HG02623 (cell line): Measurements from ENCODE around the gene ZC3H7B.

Experiments
- ATAC-seq: cut with Tn5 transposase; IDR thresholded peaks from one replicate; pipeline ENCODE4 v1.9.1; 2021; ENCODE audit warnings: moderate library complexity; ENCODE audit not compliant: unreplicated experiment

ZC3H7B gene

GRCh38 chr22:41324821-41325528, 23.6 kb downstream of the ZC3H7B start:
- ATAC-seq: no peak

- ATAC-seq: no peak
Observed at GRCh38 chr22:41327124-41327523, 25.8 kb downstream of the ZC3H7B start.

DNA sequence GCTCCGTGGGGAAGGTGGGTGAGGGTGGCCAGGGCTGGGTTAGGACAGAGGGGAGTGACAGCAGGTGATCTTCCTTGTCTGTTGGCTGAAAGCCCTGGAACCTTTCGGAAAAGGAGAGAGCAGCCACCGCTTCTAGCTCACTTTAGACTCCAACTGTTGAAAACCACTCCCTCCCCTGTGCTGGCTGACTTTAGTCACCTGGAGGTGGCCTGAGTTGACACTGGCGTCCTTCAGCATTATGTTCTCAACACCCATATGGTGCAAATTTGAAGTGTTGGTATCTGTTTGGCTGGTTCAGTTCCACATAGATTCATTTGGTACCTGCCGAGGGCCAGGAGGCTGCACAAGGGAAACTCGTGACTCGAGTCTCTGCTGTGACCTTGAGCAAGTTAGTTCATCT, 28.8 kb downstream of the ZC3H7B start:
- no peak for ATAC-seq

- ATAC-seq: no peak
Observed at GRCh38 chr22:41332217-41332939, 31.1 kb downstream of the ZC3H7B start.

DNA sequence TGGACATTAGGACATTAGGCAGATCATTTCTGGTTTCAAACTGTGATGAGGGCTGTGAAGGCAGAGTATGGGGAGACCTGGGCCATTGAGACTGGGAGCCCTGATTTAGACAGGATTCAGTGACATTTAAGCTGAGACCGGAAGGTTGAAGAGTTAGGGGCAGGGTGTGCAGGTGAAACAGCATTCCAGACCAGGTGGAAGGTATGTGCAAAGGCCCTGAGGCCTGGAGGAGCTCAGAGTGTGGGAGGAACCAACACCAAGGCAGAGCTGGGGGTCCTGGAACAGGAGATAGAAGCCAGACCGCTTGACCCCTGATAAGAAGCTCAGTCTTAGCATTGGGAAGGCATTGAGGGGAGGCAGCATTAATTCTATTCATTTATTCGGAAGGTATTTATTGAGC, 32.5 kb downstream of the ZC3H7B start:
- no peak for ATAC-seq

GRCh38 chr22:41334215-41334614, 32.9 kb downstream of the ZC3H7B start:
- ATAC-seq: no peak

DNA sequence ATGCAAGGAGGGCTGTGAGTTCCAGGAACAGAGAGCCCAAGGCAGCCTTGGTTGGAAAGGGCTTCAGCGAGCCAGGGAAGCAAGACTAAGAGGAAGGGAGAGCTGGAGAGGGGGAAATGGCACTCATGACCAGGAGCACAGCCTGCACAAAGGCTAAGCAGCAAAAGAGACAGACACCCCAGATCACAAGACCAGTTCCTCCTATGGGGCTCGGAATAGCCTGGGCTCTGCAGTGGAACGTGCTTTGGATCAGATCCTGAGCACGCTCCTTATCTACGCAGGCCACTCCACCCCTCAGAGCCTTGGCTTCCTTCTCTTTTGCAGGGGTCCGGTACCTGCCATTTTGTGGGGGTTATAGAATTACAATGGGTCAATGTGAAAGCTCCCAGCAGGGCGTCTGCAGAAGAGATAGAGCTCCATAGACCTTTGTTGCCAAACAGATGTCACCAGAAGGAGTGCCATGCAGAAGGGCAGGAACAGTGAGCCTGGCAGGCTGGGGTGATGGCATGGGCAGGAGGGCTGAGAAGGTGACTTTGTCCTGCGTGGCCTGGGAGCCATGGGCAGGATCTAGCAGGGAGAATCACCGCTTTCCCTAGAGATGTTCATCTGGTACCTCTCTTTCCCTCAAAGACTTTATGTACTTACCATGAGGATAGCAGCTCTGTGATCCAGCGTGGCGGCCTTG, 33.8 kb downstream of the ZC3H7B start:
- no peak for ATAC-seq

GRCh38 chr22:41338614-41339212, 37.4 kb downstream of the ZC3H7B start:
- no peak for ATAC-seq

GRCh38 chr22:41339823-41340222, 38.5 kb downstream of the ZC3H7B start:
- ATAC-seq: no peak

GRCh38 chr22:41340357-41340756, 39.0 kb downstream of the ZC3H7B start:
- no peak for ATAC-seq

DNA sequence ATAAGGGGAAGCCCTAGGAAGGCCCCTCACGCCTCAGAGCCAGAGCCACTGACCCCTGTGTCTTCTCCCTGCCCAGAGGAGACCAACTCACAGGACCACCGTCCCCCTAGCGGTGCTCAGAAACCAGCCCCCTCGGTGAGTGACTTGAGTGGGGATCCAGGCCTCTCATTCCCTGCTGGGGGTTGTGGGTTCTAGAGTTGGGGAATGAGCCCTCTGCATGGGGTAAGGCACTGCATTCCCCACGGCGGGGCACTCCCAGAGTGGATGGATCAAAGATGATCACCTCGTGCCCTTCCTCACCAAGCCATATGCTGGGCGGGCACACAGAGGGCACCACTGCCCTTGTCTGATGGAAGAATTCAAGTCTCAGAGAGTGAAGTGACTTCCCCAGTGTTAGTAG, 39.7 kb downstream of the ZC3H7B start:
- no peak for ATAC-seq

DNA sequence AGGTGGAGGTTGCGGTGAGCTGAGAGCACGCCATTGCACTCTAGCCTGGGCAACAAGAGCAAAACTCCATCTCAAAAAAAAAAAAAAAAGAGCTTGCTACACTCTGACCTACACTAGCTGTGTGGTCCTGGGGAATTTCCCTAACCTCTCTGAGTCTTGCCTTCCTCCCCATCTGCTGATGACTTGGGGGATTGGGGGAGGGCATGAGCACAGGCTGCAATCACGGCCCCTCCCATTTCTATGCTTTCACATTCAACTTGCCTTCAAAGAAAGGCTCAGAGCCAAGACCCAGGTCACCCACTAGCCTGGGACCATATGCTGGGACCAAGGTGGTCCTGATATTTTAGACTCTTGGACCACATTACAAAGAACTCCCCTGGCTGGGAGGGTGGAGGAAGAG, 40.7 kb downstream of the ZC3H7B start:
- ATAC-seq: no peak

GRCh38 chr22:41343300-41343699, 42.0 kb downstream of the ZC3H7B start:
- no peak for ATAC-seq

DNA sequence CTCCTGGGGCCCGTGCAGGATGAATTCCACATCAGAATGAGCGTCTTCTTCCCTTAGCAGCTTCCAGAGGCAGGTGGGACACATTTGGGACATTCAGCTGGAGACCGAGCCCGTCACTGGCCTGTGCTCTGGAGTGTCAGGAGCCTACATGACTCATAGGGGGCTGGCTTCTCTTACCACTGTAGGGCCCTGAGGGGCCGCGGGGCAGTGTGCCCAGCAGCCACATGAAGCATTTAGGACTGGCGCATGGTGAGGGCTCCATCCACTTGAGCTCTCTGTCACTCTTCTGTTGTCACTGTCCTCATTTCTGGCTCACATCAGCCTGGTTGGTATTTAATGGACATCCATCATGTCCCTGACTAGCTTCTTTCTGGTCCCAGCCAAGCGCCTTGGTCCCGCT, 42.4 kb downstream of the ZC3H7B start:
- ATAC-seq: no peak

DNA sequence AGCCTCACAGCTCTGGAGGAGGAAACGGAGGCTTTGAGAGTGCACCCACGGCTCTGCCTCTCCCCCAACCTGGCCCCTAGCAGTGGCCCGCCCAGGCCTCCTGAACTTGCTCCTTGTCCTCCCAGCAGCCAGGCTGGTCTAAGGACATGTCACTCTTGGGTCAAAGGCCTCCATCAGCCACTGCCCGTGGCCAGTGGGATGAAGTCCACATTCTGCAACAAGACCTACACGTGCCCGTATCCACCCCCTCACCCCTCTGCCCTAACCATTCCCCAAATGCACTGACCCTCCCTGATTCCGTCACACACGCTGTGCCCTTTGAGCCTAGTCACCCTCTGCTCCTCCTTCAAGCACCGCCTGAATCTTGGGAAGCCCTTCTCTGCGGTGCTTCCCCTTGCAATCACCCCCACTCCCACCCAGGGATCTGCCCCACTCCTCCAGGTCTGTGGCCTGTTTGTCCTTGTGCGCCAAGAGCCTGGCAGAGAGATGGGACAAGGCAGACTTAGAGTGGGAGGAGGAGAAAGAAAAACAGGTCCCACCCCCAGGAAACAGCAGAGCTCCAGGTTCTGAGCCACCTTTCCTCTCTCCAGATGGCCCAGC, 43.0 kb downstream of the ZC3H7B start:
- no peak for ATAC-seq

DNA sequence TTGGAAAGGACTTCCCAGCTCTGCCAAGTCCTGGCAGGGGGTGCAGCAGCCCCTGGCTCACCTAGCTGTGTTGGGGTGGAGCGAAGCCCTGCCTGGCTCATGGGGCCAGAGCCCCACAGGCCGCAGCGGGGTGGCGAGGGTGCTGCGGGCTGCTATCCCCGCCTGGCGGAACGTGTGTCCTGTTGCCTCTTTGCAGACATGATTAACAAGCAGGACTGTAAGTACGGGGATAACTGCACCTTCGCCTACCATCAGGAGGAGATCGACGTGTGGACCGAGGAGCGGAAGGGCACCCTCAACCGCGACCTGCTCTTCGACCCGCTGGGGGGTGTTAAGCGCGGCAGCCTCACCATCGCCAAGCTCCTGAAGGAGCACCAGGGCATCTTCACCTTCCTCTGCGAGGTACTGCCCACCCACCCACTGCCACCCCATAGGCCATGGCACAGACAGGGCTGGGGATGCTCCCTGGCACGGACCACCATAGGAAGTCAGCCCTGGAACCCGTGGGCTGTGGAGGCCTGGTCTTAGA, 44.5 kb downstream of the ZC3H7B start:
- no peak for ATAC-seq

DNA sequence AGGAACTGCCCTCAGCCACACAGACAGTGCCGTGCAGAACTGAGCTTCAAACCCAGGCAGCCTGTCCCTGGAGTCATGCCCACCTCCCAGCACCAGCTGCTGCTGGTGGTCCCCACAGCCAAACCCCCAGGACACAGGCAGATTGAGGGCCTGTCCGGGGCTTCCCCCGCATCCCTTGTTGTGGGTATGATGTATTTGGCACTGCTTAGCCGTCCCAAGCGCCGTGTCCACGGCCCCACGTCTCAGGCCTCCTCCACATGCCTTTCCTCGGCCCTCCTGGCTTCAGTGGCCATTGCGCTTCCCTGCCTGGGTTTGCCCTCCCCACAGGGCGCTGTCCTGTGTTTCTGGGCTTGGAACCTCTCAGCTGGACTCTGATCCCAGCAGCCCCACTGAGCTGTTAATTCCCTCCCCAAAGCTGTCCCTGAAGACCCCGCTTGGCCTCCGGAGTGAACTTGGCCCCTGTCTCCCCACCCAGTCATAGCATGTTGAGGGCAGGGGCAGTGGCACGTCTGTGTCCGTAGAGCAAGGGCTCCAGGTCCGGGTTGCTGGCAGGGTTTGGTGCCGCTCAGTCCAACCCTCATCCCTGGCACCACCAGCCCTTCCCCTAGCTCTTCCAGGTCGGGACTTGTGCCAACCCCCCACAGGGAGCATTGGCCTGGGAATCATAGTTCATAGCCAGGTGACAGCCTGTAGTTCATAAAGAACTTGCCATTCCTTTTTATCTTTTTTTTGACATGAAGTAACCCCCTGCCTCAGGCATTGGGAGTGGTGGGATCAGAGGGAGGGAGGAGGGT, 45.9 kb downstream of the ZC3H7B start:
- ATAC-seq: no peak

DNA sequence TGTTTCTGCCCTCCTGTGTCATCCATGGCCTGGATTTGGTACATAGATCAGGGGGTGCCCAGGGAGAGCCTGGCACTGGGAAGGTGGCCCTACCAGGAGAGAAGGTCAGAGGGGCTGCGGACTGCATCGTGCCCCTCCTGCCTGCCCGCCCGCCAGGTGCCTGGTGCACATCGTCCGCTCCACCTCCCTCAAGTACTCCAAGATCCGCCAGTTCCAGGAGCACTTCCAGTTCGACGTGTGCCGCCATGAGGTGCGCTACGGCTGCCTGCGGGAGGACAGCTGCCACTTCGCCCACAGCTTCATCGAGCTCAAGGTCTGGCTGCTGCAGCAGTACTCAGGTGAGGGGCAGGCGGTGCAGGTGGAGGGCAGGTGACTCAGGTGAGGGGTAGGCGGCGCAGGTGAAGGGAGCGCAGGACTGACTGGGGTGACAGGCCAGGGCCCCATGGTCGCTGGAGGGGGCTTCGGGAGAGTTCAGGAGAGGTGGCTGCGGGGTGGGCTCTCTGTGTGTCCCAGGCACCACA, 47.7 kb downstream of the ZC3H7B start:
- ATAC-seq: no peak

DNA sequence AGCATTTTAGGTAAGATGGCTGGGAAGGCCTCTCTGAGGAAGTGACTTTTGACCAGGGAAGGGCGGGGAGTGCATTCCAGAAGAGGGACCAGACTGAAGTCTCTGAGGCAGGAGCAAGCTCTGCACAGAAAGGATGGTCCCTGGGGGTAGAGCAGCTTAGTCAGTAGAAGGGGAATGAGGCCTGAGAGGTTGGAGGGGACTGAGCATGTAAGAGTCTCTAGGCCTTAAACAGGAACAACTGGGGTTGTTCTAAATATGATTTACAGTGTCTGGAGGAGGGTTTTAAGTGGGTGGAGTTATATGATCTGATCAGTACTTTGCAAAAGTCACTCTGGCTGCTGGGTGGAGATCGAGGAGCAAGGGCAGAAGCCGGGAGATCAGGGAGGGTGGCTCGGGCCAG, 48.8 kb downstream of the ZC3H7B start:
- ATAC-seq: no peak

- ATAC-seq: no peak
Observed at GRCh38 chr22:41351011-41351410, 49.7 kb downstream of the ZC3H7B start.
